ENCODE data around the gene EPS8L1.
A peak's percentile ranks its signal among the peaks of the same experiment; 100 is the strongest.

EPS8L1 gene

DNA sequence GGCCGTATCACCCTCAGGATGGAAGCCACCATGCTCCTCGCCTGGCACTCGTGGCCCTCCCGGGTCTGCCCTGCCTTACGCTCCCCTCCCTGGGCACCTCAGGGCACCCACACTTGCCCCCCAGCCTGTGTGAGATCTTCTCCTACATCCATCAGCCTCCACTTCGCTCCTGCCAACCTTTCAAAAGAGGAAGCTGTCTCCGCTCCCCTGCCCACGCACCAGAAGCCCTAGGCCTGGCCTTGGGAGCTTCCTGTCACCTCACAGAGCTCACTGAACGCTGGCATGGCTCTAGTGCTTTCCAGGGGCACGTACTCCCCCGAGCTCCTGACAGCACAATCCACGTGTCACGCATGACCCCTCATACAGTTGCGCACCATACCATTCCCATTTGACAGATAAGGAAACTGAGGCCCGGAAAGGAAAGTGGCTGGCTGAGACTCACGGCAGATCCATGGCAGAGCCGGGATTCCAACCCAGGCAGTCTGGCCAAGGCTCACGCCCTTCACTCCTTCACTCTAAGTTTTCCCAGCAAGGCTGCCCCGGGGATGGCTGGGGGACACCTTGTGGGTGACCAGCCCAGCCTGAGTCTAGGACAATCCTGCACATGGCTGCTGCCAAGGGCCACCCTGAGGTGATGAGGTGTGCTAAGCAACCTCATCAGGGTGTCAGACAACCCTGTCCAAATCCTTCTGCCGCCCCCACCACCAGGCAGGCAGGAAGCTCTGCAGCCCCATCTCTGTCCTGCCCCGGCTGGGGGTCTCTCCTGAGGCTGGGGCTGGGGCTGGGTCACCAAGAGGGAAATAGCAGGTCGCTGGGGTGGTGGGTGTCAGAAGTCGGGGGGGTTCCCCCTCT is 22.4 kb downstream of the EPS8L1 start:
- TF ChIP-seq, protein P1, sequence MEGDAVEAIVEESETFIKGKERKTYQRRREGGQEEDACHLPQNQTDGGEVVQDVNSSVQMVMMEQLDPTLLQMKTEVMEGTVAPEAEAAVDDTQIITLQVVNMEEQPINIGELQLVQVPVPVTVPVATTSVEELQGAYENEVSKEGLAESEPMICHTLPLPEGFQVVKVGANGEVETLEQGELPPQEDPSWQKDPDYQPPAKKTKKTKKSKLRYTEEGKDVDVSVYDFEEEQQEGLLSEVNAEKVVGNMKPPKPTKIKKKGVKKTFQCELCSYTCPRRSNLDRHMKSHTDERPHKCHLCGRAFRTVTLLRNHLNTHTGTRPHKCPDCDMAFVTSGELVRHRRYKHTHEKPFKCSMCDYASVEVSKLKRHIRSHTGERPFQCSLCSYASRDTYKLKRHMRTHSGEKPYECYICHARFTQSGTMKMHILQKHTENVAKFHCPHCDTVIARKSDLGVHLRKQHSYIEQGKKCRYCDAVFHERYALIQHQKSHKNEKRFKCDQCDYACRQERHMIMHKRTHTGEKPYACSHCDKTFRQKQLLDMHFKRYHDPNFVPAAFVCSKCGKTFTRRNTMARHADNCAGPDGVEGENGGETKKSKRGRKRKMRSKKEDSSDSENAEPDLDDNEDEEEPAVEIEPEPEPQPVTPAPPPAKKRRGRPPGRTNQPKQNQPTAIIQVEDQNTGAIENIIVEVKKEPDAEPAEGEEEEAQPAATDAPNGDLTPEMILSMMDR (conservative IDR thresholded peaks at IDR 0.05; ENCODE audit: low read length) = no peak
- H3K4me3 ChIP-seq (ENCODE audit: low read length) = no peak overlapping the region
- no peak for DNase-seq (ENCODE audit: low read depth)

DNA sequence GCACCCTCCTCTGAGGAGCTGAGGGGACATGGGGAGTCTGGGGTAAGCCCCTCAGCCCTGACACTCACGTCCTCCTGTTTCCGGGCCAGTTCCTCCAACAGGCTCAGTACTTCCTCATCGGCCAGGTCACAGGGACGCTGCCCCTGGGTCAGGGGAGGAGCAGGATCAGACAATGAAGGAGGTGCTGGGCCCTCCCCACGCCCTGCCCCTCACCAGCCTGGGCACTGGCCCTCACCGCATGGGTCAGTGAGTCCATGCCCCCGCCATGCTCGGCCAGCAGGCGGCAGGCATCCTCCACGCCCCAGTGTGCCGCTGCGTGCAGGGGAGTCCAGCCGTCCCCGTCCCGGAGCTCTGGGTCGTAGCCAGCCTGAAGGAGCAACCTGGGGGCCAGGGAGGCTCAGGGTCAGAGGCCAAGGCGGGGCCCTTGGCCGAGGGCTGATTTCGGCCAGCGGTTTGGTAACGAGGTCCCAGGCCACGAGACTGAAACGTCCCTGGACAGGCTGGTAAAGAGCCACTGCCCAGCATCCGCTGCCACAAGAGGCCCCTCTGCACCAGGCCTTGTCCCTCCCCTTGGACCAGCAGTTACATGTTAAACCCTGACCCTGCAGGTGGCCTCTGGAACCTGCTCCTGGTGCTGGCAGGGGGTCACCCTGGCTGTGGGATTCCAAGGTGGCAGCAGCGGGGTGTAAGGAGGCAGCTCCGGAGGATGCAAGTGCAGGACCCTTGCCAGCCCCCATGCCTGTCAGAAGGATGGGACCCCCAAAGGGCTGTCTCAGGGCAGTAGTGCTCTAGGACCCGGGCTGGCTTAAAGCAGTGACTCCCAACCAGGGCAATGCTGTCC is 23.3 kb downstream of the EPS8L1 start:
- no peak for DNase-seq (ENCODE audit: low read depth)
- no peak overlapping the region for H3K4me3 ChIP-seq (ENCODE audit: low read length)
- TF ChIP-seq, protein P1 (conservative IDR thresholded peaks at IDR 0.05; ENCODE audit: low read length) = no peak

DNA sequence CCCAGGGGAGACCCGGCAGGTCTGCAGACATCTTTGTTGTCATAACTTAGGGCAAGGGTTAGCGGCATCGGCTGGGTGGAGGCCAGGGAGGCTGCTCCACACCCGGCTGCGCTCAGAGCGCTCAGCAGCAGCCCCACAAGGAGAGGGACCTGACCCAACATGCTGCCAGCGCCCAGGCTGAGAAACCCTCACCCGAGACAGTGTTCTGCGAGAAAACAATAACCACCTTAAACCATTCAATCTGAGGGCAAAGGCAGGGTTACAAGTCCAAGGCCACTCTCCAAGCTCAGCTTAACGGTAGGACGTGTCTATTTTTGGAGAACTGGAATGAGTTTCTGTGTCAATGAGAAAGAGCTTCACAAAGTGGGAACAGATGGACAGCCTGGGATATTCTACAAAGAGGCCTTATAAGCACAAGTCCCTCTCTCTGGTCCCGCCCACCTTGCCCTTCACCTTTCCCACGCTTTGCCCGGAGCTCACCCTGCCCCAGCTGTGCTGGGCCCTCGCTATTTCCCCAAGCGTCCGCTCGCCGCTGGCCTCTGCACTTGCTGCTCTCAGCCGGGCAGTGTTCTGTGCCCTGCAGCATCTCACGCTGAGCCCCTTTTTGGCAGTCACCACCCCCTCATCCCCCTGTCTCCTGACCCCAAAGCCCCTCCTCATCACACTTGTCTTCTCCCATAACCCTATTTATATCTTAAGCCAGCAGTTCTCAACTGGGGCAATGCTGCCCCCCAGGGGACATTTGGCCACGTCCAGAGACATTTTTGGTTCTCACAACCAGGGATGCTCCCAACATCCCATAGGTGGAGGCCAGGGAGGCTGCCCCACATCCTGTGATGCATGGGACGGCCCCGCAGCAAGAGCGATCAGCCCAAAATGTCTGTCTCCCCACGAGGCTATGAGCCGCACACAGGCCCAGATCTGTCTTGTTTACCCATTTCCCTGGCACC is 24.2 kb downstream of the EPS8L1 start:
- no peak for DNase-seq (ENCODE audit: low read depth)
- H3K4me3 ChIP-seq (ENCODE audit: low read length) = no peak overlapping the region
- TF ChIP-seq, protein P1 (conservative IDR thresholded peaks at IDR 0.05; ENCODE audit: low read length) = peak; percentile 10

DNA sequence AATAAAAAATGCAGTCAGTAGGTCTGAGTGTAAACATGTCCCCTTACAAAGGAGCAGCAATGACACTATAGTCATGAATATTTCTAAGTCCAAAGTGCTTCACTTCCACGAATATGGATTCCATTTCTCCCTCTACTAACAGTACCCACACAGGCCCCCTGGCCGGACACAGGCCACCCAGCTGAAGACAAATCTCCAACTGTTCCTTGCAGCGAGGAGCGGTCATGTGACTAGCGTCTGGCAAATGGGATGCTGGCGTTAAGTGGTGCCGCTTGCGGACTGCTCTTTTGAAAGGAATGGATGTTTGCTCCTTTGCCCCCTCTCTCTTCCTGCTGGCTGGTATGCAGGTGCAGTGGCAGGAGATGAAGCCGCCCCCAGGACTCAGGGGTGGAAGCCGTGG is 25.6 kb downstream of the EPS8L1 start:
- TF ChIP-seq, protein P1 (conservative IDR thresholded peaks at IDR 0.05; ENCODE audit: low read length) = no peak
- DNase-seq (ENCODE audit: low read depth) = no peak
- H3K4me3 ChIP-seq (ENCODE audit: low read length) = no peak overlapping the region

DNA sequence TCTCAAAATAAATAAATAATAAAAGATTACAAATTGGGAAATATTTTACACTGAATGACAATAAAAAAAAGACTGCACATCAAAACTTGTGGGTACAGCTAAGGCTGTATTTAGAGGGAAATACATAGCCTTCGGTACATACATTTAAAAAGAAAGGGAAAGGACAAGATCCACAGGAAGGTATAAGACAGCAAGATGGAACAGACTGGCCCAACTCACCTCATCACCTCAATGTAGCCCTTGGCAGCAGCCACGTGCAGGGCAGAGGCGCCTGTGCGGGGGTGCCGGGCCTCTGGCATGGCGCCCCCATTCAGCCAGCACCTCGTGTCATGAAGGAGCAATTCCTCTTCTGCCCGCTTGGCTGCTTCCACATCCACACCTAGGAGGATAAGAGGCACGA is 27.5 kb downstream of the EPS8L1 start:
- no peak for DNase-seq (ENCODE audit: low read depth)
- H3K4me3 ChIP-seq (ENCODE audit: low read length) = no peak overlapping the region
- TF ChIP-seq, protein P1 (conservative IDR thresholded peaks at IDR 0.05; ENCODE audit: low read length) = no peak

DNA sequence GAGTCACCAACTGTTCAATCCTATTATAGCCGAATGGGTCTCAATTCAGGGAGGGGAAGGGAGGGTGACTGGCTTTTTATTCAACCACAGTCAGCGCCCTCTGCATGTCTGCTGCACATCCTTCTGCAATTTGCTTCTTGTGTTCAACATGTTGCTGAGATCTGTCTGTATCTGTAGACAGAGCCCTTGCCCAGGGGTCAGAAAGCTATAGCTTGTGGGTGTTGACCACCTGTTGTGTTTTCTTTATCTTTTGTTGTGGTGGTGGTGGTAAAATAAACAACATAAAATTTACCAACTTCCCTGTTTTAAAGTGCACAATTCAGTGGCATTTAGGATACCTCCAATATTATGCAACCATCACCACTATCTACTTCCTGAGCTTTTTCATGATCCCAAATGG is 29.6 kb downstream of the EPS8L1 start:
- TF ChIP-seq, protein P1 (conservative IDR thresholded peaks at IDR 0.05; ENCODE audit: low read length) = no peak
- no peak for DNase-seq (ENCODE audit: low read depth)
- H3K4me3 ChIP-seq (ENCODE audit: low read length) = no peak overlapping the region

Measured in AG10803 (cell line).